HepG2 (cell line): Measurements from ENCODE around the gene FHIT. TPM values are rescaled to one million over a fixed set of nuclear protein-coding genes. Genes with fewer than 3 reads are reported as not detected.
"Not testable (repeated sequence)": the region's sequence is repeated elsewhere in the genome, so short reads cannot be mapped to it uniquely, and the experiment has no call there.

Experiments used
- ATAC-seq: fragments of 200-7000 bp; cut with Tn5 transposase; 3 replicates; pipeline ENCODE4 v1.9.1; 2020; ENCODE audit warnings: mild to moderate bottlenecking, moderate library complexity
- BruUV-seq: library from RNA; stranded (reverse); fragments of 400-500 nt; replicated peaks from 2 replicates; lab custom pipeline; 2021; lab: Mats Ljungman, UMichigan
- CTCF ChIA-PET: fragments of 300-600 bp; formaldehyde crosslinking; extraction: SDS; loops from one replicate; lab custom pipeline; 2021; ENCODE audit warnings: low total read pairs, inconsistent platforms, low intra/inter-chr PET ratio; lab: Yijun Ruan, JAX
- POLR2A ChIA-PET: fragments of 350-600 bp; sonication (Branson Sonifier 250); formaldehyde crosslinking; loops from one replicate; lab custom pipeline; 2020; ENCODE audit warnings: antibody characterized with exemption, inconsistent platforms; lab: Yijun Ruan, JAX
- DNase-seq: peaks from one replicate; pipeline ENCODE4 v3.0.0-alpha.2; 2015; ENCODE audit warnings: low spot score
- FAIRE-seq: peaks from 3 replicates; lab custom pipeline; 2011; peaks lifted over from hg19 to GRCh38; lab: Jason Lieb, UNC
- H2AFZ ChIP-seq: one replicate; pipeline ENCODE4 v1.6.1; 2011; ENCODE audit warnings: low read length, inconsistent platforms
- H3K27ac ChIP-seq: fragments of 300-600 bp; 3 replicates; pipeline ENCODE4 v1.8.0; 2011; ENCODE audit warnings: mixed run types, mild to moderate bottlenecking, mixed read lengths, low read length, inconsistent platforms; ENCODE audit not compliant: insufficient read depth; ENCODE audit errors: extremely low read length
- H3K27me3 ChIP-seq, 2 experiments: fragments of 200-600 bp in 1 of 2; 2 replicates in 1 of 2; 3 replicates in 1 of 2; pipeline versions ENCODE4 v1.6.0 to v1.8.0; 2011; ENCODE audit warnings: low read length in 2 of 2, mild to moderate bottlenecking in 2 of 2, moderate library complexity in 2 of 2, inconsistent platforms in 1 of 2; ENCODE audit not compliant: insufficient read depth in 2 of 2, control insufficient read depth in 1 of 2
- H3K36me3 ChIP-seq, 2 experiments: fragments of 200-600 bp in 1 of 2; replicated peaks in 1 of 2; 2 replicates in 1 of 2; 3 replicates in 1 of 2; pipeline versions ENCODE4 v1.5.1 to v1.8.0; 2011; ENCODE audit warnings: low read length in 2 of 2, inconsistent platforms in 1 of 2; ENCODE audit not compliant: insufficient read depth in 2 of 2, control insufficient read depth in 1 of 2
- H3K4me1 ChIP-seq: 2 replicates; pipeline ENCODE4 v1.5.1; 2012; ENCODE audit warnings: low read length, inconsistent platforms; ENCODE audit not compliant: insufficient read depth
- H3K4me2 ChIP-seq: 2 replicates; pipeline ENCODE4 v1.6.0; 2011; ENCODE audit warnings: low read depth, low read length, inconsistent platforms
- H3K4me3 ChIP-seq, 3 experiments: fragments of 200-600 bp in 1 of 3; sonication (generic), shearing (Covaris generic) in 1 of 3; replicated peaks in 1 of 3; 2 replicates each; pipeline ENCODE4 v1.5.1; 2011 to 2016; ENCODE audit warnings: low read length in 3 of 3, inconsistent platforms in 2 of 3, low read depth in 2 of 3, mild to moderate bottlenecking in 2 of 3, control low read depth in 1 of 3, mixed read lengths in 1 of 3; ENCODE audit not compliant: insufficient read depth in 1 of 3
- H3K79me2 ChIP-seq: one replicate; pipeline ENCODE4 v1.6.1; 2011; ENCODE audit warnings: low read length, inconsistent platforms; ENCODE audit not compliant: insufficient read depth
- H3K9ac ChIP-seq: 2 replicates; pipeline ENCODE4 v1.6.0; 2011; ENCODE audit warnings: mild to moderate bottlenecking, low read depth, low read length, inconsistent platforms; ENCODE audit not compliant: insufficient read depth
- H3K9me3 ChIP-seq: 2 replicates; pipeline ENCODE4 v1.5.1; 2012; ENCODE audit warnings: mild to moderate bottlenecking, low read length
- H4K20me1 ChIP-seq: 2 replicates; pipeline ENCODE4 v1.6.0; 2011; ENCODE audit warnings: inconsistent platforms, mild to moderate bottlenecking, low read length, moderate library complexity; ENCODE audit not compliant: insufficient read depth
- CCAR2 ChIP-seq: fragments of 200-400 bp; formaldehyde crosslinking; optimal IDR thresholded peaks from 2 replicates; pipeline ENCODE3; 2018; ENCODE audit warnings: low read depth, mild to moderate bottlenecking, low read length, moderate library complexity
- TBX2 ChIP-seq: sonication (generic); formaldehyde crosslinking; IDR thresholded peaks from 2 replicates; pipeline ENCODE4 v1.5.0; 2020; ENCODE audit warnings: missing genetic modification reagents, mild to moderate bottlenecking, borderline replicate concordance
- TCF7L2 ChIP-seq: IDR thresholded peaks from 2 replicates; pipeline ENCODE4 v1.6.1; 2011; ENCODE audit warnings: mild to moderate bottlenecking, low read depth, low read length, moderate library complexity
- WGBS: methylation state at CpG from one replicate; pipeline ENCODE4 v1.1.6; 2017; ENCODE audit warnings: low lambda C conversion rate; 5-methylcytosine and 5-hydroxymethylcytosine counted together
- in situ Hi-C: cut with HindIII; loops from 2 replicates; pipeline ENCODE4 v1.10.0; 2017; ENCODE audit warnings: low pct_unique_long_range_greater_than_20kb; ENCODE audit not compliant: extremely low pct_ligation_motif_present
- intact Hi-C: fragments of 100-400 bp; cut with micrococcal nuclease; formaldehyde crosslinking; loops from one replicate; pipeline ENCODE4 v1.10.0; 2022; ENCODE audit not compliant: unreplicated experiment
- polyA plus RNA-seq, 8 experiments: library from polyadenylated mRNA; depleted of rRNA in 3 of 8; stranded (reverse) in 7 of 8; unstranded in 1 of 8; fragments of >200 nt; fragmentation: Illumina TruSeq in 4 of 8; extraction: Trizol in 4 of 8; gene quantifications; 2 replicates each; pipeline versions ENCODE4 v1.2.1 to v1.2.3, GENCODE V29; 2011 to 2016; ENCODE audit warnings: low read depth in 4 of 8, missing spikeins in 1 of 8, mixed read lengths in 1 of 8; ENCODE audit not compliant: insufficient read depth in 1 of 8
- total RNA-seq, 5 experiments: library from RNA; depleted of rRNA; stranded (reverse); fragments of >200 nt; fragmentation: Illumina TruSeq; extraction: Trizol; gene quantifications; 2 replicates each; pipeline ENCODE4 v1.2.3, GENCODE V29; 2016; ENCODE audit warnings: low read depth in 1 of 5
- TF ChIP-seq, protein P1 (sequence below): sonication (generic); formaldehyde crosslinking; IDR thresholded peaks from 2 replicates; pipeline ENCODE4 v1.4.0; 2020; ENCODE audit warnings: mild to moderate bottlenecking, missing genetic modification reagents
- TF ChIP-seq, protein P2 (sequence below): sonication (generic); formaldehyde crosslinking; IDR thresholded peaks from 2 replicates; pipeline ENCODE4 v1.5.0; 2020; ENCODE audit warnings: mild to moderate bottlenecking, low read depth, missing genetic modification reagents, borderline replicate concordance
- TF ChIP-seq, protein P3 (sequence below): sonication (generic); formaldehyde crosslinking; IDR thresholded peaks from one replicate; pipeline ENCODE4 v1.5.1; 2020; ENCODE audit warnings: mild to moderate bottlenecking, missing genetic modification reagents; ENCODE audit errors: not compliant biosample characterization

FHIT gene
- total and polyA plus RNA-seq, 2 of the 13 experiments (the other 11 are each of a cell fraction or from before 2014, with no cell fraction given): 4.0 to 4.6 TPM

- Histone ChIP-seq H3K27ac (no peak overlapping the region), H3K9ac (no peak overlapping the region), H3K27me3 (no peaks in the 10 kb centered on the region), H2AFZ (no peak overlapping the region), H3K4me3 (no peak overlapping the region), H3K9me3 (no peaks in the 10 kb centered on the region), H3K79me2 (no peaks in the 10 kb centered on the region), H3K4me1 (no peaks in the 10 kb centered on the region), H4K20me1 (no peaks in the 10 kb centered on the region), H3K36me3 (no peaks in the 10 kb centered on the region), H3K4me2 (no peak overlapping the region)
- ATAC-seq (no peak), DNase-seq (no peak), FAIRE-seq (no peak)
- intact Hi-C loops: no loop called here
- 0% methylated on average over 1 of the region's 1 CpG for WGBS
- in situ Hi-C loops: no loop called here
- TF ChIP-seq, protein P1, sequence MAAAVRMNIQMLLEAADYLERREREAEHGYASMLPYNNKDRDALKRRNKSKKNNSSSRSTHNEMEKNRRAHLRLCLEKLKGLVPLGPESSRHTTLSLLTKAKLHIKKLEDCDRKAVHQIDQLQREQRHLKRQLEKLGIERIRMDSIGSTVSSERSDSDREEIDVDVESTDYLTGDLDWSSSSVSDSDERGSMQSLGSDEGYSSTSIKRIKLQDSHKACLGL: no peak
- TF ChIP-seq CCAR2 (no peak), TCF7L2 (no peak), TBX2 (no peak)
- TF ChIP-seq, protein P2, sequence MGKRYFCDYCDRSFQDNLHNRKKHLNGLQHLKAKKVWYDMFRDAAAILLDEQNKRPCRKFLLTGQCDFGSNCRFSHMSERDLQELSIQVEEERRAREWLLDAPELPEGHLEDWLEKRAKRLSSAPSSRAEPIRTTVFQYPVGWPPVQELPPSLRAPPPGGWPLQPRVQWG (CRISPR knock-in tag): no peak
- TF ChIP-seq, protein P3, sequence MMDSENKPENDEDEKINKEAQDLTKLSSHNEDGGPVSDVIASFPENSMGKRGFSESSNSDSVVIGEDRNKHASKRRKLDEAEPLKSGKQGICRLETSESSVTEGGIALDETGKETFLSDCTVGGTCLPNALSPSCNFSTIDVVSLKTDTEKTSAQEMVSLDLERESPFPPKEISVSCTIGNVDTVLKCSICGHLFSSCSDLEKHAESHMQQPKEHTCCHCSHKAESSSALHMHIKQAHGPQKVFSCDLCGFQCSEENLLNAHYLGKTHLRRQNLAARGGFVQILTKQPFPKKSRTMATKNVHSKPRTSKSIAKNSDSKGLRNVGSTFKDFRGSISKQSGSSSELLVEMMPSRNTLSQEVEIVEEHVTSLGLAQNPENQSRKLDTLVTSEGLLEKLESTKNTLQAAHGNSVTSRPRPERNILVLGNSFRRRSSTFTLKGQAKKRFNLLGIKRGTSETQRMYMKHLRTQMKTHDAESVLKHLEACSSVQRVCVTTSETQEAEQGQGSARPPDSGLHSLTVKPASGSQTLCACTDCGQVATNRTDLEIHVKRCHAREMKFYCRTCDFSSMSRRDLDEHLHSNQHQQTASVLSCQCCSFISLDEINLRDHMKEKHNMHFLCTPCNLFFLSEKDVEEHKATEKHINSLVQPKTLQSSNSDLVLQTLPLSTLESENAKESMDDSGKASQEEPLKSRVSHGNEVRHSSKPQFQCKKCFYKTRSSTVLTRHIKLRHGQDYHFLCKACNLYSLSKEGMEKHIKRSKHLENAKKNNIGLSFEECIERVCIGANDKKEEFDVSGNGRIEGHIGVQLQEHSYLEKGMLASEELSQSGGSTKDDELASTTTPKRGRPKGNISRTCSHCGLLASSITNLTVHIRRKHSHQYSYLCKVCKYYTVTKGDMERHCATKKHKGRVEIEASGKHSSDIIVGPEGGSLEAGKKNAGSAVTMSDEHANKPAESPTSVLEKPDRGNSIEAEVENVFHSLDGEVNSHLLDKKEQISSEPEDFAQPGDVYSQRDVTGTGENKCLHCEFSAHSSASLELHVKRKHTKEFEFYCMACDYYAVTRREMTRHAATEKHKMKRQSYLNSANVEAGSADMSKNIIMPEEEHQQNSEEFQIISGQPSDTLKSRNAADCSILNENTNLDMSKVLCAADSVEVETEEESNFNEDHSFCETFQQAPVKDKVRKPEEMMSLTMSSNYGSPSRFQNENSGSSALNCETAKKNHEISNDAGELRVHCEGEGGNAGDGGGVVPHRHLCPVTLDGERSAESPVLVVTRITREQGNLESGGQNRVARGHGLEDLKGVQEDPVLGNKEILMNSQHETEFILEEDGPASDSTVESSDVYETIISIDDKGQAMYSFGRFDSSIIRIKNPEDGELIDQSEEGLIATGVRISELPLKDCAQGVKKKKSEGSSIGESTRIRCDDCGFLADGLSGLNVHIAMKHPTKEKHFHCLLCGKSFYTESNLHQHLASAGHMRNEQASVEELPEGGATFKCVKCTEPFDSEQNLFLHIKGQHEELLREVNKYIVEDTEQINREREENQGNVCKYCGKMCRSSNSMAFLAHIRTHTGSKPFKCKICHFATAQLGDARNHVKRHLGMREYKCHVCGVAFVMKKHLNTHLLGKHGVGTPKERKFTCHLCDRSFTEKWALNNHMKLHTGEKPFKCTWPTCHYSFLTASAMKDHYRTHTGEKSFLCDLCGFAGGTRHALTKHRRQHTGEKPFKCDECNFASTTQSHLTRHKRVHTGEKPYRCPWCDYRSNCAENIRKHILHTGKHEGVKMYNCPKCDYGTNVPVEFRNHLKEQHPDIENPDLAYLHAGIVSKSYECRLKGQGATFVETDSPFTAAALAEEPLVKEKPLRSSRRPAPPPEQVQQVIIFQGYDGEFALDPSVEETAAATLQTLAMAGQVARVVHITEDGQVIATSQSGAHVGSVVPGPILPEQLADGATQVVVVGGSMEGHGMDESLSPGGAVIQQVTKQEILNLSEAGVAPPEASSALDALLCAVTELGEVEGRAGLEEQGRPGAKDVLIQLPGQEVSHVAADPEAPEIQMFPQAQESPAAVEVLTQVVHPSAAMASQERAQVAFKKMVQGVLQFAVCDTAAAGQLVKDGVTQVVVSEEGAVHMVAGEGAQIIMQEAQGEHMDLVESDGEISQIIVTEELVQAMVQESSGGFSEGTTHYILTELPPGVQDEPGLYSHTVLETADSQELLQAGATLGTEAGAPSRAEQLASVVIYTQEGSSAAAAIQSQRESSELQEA: no peak
- ChIA-PET POLR2A (no interaction called here), CTCF (no interaction called here)
- BruUV-seq: no TSS peak
Observed at GRCh38 chr3:59935025-59935424, 1316.2 kb downstream of the FHIT start.

GRCh38 chr3:59934560-59934959, 1316.7 kb downstream of the FHIT start:
- H3K36me3 ChIP-seq, H3K27ac ChIP-seq, H2AFZ ChIP-seq, in situ Hi-C loops, ATAC-seq, intact Hi-C loops, H3K4me3 ChIP-seq, CTCF ChIA-PET, H3K4me1 ChIP-seq, H3K27me3 ChIP-seq, H3K9me3 ChIP-seq, DNase-seq, H3K79me2 ChIP-seq, H3K4me2 ChIP-seq, FAIRE-seq, BruUV-seq, H4K20me1 ChIP-seq, H3K9ac ChIP-seq, POLR2A ChIA-PET: not testable (repeated sequence)
- WGBS: 25% methylated on average over 2 of the region's 2 CpGs
